Gastroesophageal sphincter (tissue), 4 donors: ENCODE data around the gene MTG2. TPM values are rescaled to one million over a fixed set of nuclear protein-coding genes. Genes with fewer than 3 reads are reported as not detected.

ENCODE experiments used
- ATAC-seq: fragments of 150-250 bp; one replicate; pipeline ENCODE4 v1.9.1; 2016; ENCODE audit warnings: mild to moderate bottlenecking, moderate library complexity
- H3K27ac ChIP-seq, 4 donors: fragments of 200-600 bp; sonication (generic) in 3 of 4; 1 replicate in 3 of 4; 2 replicates in 1 of 4; pipeline ENCODE4 v1.5.1; 2016 to 2019
- H3K27me3 ChIP-seq: fragments of 200-600 bp; sonication (generic); one replicate; pipeline ENCODE4 v1.5.1; 2019
- H3K36me3 ChIP-seq, 2 donors: fragments of 200-600 bp; sonication (generic); one replicate each; pipeline ENCODE4 v1.5.1; 2019; ENCODE audit warnings: control low read depth in 1 of 2
- H3K4me1 ChIP-seq, 3 donors: fragments of 200-600 bp; sonication (generic); 1 replicate in 2 of 3; 2 replicates in 1 of 3; pipeline ENCODE4 v1.5.1; 2016 to 2019; ENCODE audit warnings: control low read depth in 2 of 3
- H3K4me3 ChIP-seq, 2 donors: fragments of 200-600 bp; sonication (generic); one replicate each; pipeline ENCODE4 v1.5.1; 2019; ENCODE audit warnings: mild to moderate bottlenecking in 1 of 2, moderate library complexity in 1 of 2
- H3K9me3 ChIP-seq, 3 donors: fragments of 200-600 bp; sonication (generic); one replicate each; pipeline ENCODE4 v1.5.1; 2017 to 2019; ENCODE audit warnings: control low read depth in 2 of 3
- EP300 ChIP-seq: sonication (generic); formaldehyde crosslinking; IDR thresholded peaks from one replicate; pipeline ENCODE4 v1.6.1; 2017; ENCODE audit warnings: antibody characterized with exemption, mild to moderate bottlenecking
- POLR2A ChIP-seq, 2 donors: fragments of 450-650 bp; IDR thresholded peaks; one replicate each; pipeline ENCODE4 v1.6.1; 2017; ENCODE audit warnings: antibody characterized with exemption in 2 of 2, mild to moderate bottlenecking in 2 of 2, moderate library complexity in 1 of 2
- POLR2AphosphoS5 ChIP-seq: sonication (generic); formaldehyde crosslinking; IDR thresholded peaks from one replicate; pipeline ENCODE4 v1.6.1; 2017; ENCODE audit warnings: antibody characterized with exemption
- WGBS, 2 donors: methylation state at CpG; one replicate each; pipeline ENCODE4 v1.1.5; 2018; ENCODE audit warnings: low coverage in 1 of 2; 5-methylcytosine and 5-hydroxymethylcytosine counted together
- total RNA-seq, 4 donors: library from RNA; depleted of rRNA; stranded (reverse); fragments of >200 nt; gene quantifications; one replicate each; pipeline ENCODE4 v1.1.0, GENCODE V29; 2016
- TF ChIP-seq, protein P1 (sequence below), 4 experiments: fragments of 200-600 bp in 2 of 4; fragments of 450-650 bp in 2 of 4; sonication (generic) in 1 of 4; IDR thresholded peaks; one replicate each; pipeline ENCODE4 v1.5.1; 2017 to 2019; ENCODE audit warnings: antibody characterized with exemption in 4 of 4, mild to moderate bottlenecking in 2 of 4, moderate library complexity in 2 of 4

MTG2 gene
- total RNA-seq, 4 donors from 2014 or later: 23.7 to 31.3 (median 30.2) TPM

DNA sequence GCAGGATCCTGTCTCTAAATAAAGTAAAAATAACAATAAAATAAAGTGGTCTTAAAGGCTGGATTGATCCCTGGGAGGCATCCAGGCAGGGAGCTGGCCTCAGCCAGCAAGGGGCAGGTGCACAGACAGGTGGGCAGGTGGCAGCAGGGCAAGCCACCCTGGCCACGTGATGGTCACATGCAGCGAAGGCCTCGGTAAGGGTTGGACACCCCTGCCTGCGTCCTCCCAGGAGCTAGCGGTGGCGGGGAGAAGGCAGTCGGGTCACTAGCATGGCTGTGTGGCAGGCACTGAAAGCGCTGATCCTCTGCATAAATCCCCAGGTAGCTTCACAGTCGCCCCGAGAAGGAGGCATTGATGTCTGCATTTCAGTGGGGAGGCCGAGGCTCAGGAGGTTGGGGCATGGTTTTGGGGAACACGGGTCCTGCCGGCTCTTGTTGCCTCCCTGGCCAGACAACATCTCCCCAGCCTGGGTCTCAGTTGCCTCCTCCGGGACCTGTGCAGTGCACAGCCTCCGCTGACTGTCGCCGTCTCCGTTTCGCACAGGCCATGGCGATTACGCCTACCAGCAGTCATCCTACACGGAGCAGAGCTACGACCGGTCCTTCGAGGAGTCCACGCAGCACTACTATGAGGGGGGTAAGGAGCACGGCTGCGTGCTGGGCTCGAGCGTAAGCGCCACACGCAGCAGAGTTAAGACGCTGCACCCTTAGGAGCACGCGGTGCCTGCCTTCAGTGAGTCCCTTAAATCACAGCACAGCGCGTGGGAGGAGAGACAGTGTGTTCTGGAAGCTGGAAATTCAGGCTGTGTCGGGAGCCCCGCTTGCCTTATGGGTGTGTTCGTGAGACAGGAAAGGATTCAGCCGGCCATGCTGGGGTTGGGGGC lies 17.7 kb upstream of the MTG2 start:
- no peaks in the 10 kb centered on the region for H3K27me3 ChIP-seq
- WGBS, 2 donors: 95% methylated on average over 11 of the region's 41 CpGs; no CpG with 5 or more reads in 1 of the 2 donors
- peaks cover 0 to 100% of the 10 kb centered on the region in 2 donors for H3K36me3 ChIP-seq
- H3K27ac ChIP-seq: no peak overlapping the region
- no peak for ATAC-seq
- no peaks in the 10 kb centered on the region for H3K9me3 ChIP-seq
- H3K4me1 ChIP-seq: no peaks in the 10 kb centered on the region
- no peak overlapping the region for H3K4me3 ChIP-seq
- TF ChIP-seq, protein P1, sequence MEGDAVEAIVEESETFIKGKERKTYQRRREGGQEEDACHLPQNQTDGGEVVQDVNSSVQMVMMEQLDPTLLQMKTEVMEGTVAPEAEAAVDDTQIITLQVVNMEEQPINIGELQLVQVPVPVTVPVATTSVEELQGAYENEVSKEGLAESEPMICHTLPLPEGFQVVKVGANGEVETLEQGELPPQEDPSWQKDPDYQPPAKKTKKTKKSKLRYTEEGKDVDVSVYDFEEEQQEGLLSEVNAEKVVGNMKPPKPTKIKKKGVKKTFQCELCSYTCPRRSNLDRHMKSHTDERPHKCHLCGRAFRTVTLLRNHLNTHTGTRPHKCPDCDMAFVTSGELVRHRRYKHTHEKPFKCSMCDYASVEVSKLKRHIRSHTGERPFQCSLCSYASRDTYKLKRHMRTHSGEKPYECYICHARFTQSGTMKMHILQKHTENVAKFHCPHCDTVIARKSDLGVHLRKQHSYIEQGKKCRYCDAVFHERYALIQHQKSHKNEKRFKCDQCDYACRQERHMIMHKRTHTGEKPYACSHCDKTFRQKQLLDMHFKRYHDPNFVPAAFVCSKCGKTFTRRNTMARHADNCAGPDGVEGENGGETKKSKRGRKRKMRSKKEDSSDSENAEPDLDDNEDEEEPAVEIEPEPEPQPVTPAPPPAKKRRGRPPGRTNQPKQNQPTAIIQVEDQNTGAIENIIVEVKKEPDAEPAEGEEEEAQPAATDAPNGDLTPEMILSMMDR (IDR thresholded peaks at IDR 0.05): no peak
- no peak for TF ChIP-seq POLR2AphosphoS5
- no peak for TF ChIP-seq POLR2A (IDR thresholded peaks at IDR 0.05)
- no peak for TF ChIP-seq EP300

DNA sequence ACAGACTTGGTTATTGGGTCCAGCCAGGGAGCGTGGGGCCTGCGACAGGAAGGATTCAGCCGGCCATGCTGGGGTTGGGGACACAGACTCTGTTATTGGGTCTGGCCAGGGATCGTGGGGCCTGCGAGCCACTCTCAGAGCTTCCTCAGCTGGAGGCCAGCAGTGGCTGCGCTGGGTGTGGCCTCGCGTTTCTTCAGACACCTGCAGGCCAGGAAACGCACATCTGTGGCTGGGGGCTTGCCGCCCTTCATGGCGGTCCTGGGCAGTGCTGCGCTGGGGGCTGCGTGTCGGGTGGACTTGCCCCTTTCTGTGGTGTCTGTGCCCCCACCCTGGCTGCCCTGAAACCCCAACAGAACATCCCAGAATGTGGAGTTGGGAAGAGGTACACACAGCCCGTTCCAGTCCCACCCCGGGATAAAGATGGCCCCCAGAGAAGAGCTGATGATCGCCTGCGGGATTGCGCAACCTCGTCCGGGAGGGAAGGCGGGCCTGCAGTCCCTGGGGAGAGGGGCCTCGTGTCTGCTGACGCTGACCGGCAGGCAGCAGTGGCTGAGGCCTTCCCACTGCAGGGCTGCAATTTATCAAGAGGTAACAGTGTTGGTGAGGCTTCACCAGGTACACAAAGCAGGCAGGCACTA lies 16.9 kb upstream of the MTG2 start:
- TF ChIP-seq, protein P1 (IDR thresholded peaks at IDR 0.05): no peak
- TF ChIP-seq EP300 (no peak), POLR2AphosphoS5 (no peak), POLR2A (IDR thresholded peaks at IDR 0.05) (no peak)
- H3K27ac ChIP-seq: no peak overlapping the region
- no peaks in the 10 kb centered on the region for H3K27me3 ChIP-seq
- no peaks in the 10 kb centered on the region for H3K9me3 ChIP-seq
- no peak for ATAC-seq
- no CpG with 5 or more reads among the region's 25 CpGs for WGBS, 2 donors
- no peaks in the 10 kb centered on the region for H3K4me1 ChIP-seq
- peaks cover 0 to 98% of the 10 kb centered on the region in 2 donors for H3K36me3 ChIP-seq
- no peak overlapping the region for H3K4me3 ChIP-seq

DNA sequence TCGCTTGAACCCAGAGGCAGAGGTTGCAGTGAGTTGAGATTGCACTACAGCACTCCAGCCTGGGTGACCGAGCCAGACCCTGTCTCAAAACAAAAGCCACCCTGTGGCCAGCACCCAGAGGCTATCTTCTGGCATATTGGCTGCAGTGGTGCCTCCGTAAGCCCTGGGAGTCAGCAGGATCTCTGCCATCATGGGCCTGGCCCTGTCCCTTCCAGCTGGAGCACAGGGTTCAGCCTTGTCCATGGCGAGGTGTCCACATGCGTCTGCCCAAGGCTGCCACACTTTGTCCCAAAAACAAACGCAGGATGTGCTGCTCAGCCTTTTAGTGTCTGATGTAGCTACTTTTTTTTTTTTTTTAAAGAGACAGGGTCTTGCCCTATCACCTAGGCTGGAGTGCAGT lies 15.4 kb upstream of the MTG2 start:
- H3K36me3 ChIP-seq: peaks cover 0 to 86% of the 10 kb centered on the region in 2 donors
- WGBS, 2 donors: 92 to 100% methylated on average over 1 to 2 of the region's 6 CpGs
- no peaks in the 10 kb centered on the region for H3K4me1 ChIP-seq
- no peak for ATAC-seq
- H3K27ac ChIP-seq: no peak overlapping the region
- H3K9me3 ChIP-seq: no peaks in the 10 kb centered on the region
- no peak overlapping the region for H3K4me3 ChIP-seq
- TF ChIP-seq POLR2AphosphoS5 (no peak), POLR2A (IDR thresholded peaks at IDR 0.05) (no peak), EP300 (no peak)
- TF ChIP-seq, protein P1 (IDR thresholded peaks at IDR 0.05): no peak
- no peaks in the 10 kb centered on the region for H3K27me3 ChIP-seq

DNA sequence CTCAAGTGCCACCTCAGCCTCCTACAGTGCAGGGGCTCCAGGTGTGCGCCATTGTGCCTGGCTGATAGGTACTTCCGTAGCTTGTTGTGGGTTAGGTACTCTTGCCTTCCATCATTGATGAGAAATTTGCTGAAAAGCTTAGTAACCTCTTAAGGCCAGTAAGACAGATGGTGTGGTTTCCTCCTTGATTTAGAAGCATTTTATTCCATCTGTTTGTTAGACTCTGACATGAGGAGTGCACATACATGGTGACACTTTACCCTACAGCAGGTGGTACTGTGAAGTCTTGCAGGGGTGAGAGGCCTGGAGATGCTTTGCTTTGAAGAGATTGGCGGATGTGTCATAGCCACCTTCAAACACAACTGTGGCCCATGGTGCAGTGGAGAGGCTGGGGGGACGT lies 14.8 kb upstream of the MTG2 start:
- 75 to 86% methylated on average over 1 to 2 of the region's 4 CpGs for WGBS, 2 donors
- Histone ChIP-seq H3K9me3 (no peaks in the 10 kb centered on the region), H3K4me3 (no peak overlapping the region), H3K27me3 (no peaks in the 10 kb centered on the region), H3K36me3 (peaks cover 0 to 86% of the 10 kb centered on the region in 2 donors), H3K4me1 (no peaks in the 10 kb centered on the region), H3K27ac (no peak overlapping the region)
- ATAC-seq: no peak
- TF ChIP-seq EP300 (no peak), POLR2A (IDR thresholded peaks at IDR 0.05) (no peak), POLR2AphosphoS5 (no peak)
- TF ChIP-seq, protein P1 (IDR thresholded peaks at IDR 0.05): no peak
